Measurements from ENCODE around the gene SLC1A3.
"Not testable (repeated sequence)": the region's sequence is repeated elsewhere in the genome, so short reads cannot be mapped to it uniquely, and the experiment has no call there.

SLC1A3 gene

DNA sequence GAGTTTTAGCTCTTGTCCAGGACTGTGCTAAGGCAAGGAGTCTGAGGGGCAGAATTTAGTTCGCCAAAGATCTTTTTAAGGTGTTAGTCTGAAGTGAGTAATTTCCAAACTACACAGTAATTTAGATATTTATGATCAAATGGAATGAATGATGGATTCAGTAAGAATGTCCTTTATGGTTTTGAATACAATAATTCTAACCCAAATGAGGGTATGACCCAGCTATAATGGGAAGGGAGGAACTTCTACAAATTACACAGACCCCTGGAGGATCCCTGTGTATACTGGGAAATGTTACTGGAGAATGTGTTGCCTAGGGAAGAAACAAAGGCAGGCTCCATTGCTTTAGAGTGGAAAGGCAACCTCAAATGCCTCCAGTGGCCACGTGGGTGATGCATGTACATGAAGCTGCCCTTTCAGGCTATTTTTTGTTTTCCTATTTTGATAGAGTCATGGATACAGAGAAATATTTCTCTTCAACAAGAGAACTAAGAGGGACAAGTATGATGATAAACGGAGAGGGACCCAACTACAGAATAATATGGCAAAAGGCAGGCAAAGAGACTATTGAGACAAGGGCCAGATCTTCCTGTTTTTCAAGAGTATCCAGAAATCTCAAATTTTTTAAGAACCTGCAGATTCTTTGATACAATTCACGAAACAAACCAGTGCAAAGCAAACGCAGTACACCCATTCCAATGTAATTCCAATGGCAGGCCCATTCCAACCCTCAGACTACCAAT lies 25.4 kb downstream of the SLC1A3 start:
- DNase-seq: no peak

DNA sequence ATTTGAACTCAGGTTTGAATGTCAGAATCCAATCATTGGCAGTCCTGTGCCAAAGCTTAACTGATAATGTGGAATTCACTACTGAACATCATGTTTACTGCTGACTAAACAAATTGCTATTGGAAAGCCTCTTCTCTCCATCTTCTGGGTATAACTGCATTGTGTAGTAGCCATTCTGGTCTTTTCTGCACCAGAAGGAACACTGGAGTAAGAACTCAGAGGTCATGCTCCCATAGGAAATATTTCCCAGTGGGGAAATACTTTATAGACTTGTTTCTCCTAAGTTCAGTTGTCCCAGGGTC lies 25.9 kb downstream of the SLC1A3 start:
- no peak for DNase-seq

DNA sequence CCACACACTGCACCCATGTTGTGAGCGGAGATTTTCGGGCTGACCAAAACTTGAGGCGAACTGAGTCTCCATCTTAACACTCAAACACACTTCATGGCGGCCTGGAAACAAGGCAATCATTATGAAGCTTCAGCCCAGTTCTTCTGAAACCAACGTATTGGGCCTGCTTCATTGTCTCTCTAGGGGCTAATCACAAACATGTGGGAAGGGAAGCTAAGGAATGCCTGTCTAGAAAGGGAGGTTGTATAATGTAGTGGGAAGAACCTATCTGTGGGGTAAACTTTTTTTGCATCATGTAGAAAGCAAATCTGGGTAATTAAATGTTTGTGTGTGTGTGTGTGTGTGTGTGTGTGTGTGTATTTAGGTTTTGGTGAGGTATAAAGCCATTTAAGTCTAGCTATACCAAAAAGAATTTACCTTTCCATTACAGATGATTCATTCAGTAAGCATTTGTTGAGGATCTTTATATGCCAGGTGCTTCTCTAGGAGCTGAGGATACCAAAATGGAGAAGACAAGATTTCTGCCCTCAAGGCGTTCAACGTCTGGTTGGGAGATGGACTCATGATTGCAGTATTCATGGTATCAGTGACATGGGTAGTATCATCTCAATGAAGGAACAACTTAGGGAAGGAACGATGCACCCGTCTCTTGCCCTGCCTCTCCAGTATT lies 29.4 kb downstream of the SLC1A3 start:
- DNase-seq: no peak

DNA sequence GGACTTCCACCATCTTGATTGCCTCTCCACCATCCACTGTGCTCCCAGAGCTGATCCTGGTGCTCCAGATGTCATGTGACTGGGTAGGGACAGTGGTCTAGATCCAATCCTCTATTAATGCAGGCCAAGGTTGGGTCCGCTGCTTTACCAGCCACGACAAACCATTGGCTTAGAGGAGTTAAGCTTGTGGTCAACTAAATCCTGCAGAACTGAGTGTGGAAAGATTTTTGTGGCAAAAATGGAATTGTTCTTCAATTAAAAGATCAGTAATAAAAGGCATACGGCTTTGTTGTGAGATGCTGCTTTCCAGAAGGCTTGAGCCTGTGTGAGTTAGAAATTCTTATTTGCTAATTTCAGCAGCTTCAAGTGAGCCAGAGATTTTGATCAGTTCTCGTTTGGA lies 30.7 kb downstream of the SLC1A3 start:
- no peak for DNase-seq

DNA sequence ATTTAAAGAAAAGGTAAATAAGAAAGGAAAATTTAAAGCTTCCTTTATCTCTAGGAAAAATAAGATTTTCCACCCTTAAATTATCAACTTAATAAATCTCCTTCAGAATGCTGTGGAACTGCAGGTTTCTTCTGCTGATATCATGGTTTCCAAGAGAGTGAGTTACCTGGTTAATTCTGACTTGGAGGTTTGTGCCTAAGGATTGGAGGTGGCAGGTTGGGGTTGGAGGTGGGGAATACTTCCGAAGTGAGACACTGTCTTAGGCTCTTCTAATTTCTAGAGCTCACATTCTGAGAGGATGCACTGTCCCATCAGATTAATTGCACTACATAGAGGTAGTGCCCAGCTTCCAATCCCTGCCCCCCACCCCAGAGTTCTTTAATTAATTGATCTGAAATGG lies 31.1 kb downstream of the SLC1A3 start:
- DNase-seq: no peak

DNA sequence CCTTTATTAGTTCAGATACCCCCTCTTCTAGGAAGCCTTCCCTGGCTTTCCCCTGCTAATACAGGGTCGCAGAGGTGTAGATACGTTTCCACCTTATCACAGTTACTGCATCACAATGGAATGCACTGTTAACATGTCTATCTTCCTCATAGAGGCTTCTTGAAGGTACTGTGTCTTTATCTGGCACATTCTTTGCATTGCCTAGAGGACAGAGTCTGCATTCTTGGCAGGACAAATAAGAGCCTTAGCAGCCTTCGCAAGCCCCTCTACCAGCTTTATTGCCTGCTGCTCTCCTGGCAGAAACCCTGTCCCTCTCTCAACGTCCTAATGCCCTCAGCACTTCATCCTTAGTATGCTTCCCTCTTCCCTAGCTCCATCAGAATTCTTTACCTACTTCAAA lies 31.6 kb downstream of the SLC1A3 start:
- no peak for DNase-seq

DNA sequence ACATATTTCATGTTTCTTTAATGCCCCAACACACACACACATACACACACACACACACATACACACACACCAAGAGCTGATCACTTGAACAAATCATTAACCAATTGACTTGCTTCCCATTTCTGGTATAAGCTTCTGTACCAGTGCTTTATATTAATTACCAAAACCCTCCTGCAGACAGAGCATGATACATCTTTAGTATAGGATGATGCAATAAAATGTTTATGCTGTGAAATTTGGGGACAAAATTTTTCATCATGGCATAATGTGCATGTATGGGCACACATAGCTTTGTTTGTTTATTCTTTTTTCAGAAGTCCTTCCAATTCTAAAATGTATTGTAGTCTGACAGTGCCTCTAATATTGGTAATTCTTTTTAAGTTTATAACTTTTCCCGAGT lies 34.5 kb downstream of the SLC1A3 start:
- DNase-seq: no peak

DNA sequence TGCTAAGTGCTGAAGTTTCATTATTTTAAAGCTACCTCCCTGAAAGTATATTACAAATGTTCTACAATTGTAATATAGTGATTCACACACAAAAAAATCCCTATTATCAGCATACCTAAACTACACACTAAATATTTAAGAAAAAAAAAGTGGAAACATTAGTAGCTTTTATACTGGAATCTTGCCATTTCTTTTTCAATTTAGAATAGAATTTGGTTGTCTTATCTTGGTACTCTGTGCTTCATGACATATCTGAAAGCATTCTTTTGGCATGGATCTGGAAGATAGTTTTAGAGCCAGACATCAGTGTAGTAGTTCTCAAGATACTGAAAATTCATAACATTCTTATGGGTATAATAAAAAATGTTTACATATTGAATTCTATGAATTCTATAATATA lies 35.0 kb downstream of the SLC1A3 start:
- no peak for DNase-seq

DNA sequence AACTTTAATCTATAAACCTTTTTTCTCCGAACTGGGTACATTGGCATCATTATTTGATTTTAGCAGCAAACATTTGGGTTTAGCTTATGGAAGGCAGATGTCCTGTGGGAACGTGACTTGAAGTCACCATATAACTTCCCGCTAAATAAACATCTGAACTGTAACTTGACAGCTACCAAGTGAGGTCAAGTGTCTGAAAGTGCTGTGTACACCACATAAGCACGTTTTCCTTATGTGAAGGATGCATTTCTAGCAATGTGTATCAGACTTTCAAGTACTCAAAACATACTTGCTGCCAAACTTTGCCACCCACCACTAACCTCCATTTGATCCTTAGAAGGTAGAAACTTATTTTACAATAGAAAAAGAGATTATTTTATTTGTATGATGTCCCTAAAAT lies 35.7 kb downstream of the SLC1A3 start:
- no peak for DNase-seq

DNA sequence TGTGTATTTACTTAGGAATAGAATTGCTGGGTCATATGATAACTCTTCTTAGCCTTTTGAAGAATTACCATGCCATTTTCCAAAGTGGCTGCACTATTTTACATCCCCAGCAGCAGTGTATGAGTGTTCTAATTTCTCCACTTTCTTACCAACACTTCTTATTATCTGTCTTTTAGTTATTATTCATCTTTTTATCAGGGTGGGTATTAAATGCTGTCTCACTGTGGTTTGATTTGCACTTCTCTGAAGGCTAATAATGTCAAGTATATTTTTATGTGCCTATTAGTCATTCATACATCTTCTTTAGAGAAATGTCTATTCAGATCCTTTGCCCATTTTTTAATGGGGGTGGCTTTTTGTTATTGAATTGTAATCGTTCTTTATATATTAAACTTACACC lies 36.8 kb downstream of the SLC1A3 start:
- DNase-seq: no peak

DNA sequence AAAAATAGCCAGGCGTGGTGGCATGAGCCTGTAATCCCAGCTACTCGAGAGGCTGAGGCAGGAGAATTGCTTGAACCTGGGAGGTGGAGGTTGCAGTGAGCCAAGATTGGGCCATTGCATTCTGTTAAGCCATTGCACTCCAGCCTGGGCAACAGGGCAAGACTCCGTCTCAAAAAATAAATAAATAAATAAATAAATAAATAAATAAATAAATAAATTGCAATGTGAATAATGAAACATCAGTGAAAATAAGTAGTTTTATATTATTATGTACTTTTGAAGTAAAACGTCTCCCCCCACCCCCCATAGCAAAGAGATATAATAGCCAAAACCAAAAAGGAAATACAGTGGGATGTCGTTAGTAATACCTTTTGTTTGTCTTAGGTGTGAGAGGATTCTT lies 37.4 kb downstream of the SLC1A3 start:
- DNase-seq: not testable (repeated sequence)

DNA sequence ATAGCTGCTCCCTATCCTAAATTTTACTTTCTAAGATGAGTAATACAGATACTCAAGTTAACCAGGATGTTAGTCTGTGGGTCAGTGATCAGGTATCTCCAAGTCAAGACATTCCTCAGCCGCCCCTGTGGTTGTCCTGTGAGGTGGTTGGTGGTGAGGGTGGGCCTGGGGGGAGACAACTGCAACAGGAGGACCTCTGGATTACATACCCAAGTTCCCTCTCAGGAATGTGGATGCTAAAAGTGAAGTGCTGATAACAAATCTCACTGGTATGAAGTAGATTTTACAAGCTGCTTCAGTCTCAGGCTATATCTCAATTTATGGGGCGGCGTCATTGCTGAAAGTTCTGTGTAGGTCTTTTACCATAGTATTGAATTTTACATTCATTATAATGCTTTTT lies 38.3 kb downstream of the SLC1A3 start:
- no peak for DNase-seq

DNA sequence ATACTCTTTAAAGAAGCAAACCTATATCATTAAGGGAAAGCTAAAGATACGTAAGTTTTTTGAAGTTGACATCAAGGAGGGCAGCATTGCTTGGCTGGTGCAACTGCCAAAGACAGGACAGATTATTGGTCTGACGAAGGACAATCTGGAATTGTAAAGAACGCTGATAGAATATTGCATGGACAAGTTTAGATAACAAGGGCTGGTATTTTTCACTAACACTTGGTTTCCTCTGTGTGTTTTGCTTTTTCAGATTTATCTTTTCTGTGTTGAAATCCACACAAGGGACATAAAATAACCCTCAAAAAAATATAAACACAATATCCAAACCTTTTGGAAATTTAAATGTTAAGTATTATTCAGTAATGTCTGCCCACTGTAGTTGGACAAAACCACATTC lies 39.7 kb downstream of the SLC1A3 start:
- no peak for DNase-seq

DNA sequence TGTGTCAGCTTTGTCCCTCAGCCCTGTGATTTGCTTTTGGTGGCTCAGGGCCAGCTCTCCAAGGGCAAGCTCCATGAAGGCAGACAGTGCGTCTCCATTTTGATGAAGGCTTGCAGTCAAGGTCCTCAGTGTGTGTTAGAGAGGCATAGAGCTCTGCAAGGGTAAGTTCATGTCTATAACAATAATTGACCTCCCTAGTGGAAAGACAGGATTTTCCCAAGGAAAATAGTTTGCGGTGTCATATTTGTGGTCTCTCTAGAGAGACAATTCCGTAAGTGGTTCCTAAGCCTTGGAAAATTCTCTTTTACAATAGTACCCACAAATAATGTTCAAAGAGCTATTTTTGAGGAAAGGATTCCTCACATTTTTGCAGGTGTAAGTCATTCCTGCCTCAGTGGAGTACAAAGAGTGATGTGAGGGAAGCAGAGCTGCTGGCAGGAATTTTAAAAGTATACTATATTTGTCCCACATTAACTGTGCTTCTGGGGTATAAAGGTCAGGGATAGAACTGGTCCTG lies 40.2 kb downstream of the SLC1A3 start:
- no peak for DNase-seq

DNA sequence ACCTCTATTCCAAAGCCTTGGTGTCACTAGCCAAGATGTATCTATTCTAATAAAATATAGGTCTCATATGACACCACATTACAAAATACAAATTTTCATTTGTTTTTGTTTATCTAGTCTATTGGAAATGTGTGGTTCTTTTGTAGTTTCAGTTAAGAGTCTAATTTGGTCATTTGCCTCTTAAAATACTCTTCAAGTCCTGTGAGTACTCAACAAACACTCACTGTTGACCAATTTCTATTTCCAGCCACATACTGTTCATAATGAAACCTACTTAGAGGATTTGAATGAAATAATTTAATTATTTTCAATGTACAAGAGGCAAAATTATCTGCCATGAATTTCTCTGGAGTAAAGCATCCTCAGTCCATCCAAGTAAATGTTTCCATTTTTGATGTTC lies 40.6 kb downstream of the SLC1A3 start:
- DNase-seq: no peak

DNA sequence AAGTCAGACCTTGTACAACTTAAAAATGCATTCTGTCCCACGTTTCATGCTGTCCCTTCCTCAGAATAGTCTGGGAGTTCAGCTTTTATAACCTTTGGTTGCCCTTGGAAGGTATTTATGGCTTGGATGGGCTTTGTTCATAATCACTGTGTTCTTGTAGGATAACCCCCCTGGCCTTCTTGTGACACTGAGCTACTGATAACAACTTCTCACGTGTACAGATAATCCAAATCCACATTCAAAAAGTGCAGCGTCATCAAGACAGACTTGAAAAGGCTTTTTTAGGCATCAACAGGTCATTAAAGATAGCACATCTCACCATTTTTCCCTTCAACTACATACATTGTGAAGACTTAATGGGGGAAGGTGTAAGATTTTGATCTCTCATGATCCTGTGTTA lies 42.0 kb downstream of the SLC1A3 start:
- DNase-seq: no peak

DNA sequence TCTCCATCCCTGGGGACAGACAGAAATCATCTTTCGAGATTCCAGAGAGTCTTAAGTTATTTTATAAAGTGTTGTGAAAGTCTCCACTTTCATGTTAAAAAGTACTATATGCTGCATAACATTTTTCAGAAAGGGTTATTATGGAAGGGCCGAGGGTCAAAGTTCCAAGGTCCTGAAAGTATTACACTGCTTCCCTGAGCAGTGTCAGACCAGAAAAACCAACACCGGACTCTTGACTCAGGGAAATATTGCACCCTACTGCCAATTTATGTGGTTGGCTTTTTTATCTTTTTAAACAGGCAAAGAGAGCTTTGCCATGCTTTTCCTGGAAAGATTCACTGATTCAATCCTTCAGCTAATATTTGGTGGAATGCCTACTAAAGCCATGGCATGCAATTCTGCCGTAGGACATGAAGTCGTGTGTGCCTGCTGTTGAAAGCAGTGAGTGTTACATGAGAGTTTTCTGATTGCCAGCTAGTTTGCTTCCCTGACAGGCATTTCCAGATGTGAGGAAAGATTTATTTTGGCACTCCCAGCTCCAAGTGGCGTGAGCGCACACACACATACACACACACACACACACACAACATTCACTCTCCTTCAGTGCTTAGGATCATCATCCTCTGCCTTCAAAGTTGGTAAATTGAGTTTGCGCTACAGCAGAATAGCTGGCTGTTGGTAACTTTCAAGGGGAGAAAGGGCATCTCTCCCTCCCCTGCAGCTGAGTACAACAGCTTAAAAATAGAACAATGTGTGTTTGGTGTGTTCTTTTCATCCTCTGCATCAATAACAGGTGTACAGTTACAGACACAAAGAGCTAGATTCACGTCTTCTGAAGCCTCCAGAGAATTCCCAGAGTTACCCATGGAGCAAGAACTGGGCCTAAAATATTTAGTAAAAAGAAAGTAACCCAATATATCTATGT lies 45.6 kb downstream of the SLC1A3 start:
- no peak for DNase-seq

DNA sequence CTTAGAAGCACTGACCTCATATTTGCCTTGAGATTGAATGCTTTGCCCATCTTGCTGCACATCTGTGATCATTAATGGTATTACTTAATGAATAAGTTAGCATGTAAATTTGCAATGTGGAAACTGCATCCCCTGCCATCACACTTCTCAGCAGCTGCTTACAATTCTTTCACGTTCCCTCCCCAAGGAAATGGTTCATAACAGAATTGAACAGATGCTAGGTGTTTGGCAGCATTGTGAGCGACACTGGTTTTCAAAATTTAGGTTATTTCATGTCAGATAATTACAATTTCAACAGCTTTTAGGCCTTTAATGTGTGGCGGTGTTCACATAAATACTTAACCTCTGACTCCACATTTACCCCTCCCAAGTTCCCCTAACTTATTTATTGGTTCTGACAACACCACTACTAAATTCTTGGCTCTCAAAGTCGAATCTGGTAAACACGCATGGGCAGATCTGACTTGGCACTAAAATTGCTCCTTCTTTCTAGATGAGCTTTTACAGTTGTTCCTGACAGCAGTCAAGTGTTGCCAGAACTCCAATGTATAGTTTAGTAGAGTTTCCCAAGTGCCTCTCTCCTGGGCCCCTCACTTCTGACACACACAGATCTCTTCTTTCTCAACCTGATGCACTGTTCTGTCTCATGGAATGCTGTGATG lies 46.8 kb downstream of the SLC1A3 start:
- no peak for DNase-seq

DNA sequence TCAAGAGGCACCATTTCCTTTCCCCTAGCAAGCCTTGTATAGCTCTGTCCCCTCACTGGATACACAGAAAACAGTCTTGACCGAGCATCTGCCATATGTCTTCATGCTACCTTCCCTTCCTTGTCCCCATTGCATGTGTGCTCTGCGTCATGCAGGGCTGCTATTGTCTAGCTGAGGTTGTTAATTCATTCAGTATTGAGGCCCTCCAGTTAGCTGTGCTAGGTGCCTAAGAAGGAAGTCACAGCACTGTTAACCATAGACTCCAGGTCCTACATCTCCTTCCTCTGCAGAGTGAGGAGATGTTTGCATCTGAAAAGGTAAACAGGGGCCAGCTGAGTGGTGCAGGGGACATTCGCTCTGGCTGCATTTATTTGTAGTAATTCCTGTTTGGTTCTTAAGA lies 48.2 kb downstream of the SLC1A3 start:
- DNase-seq: no peak

DNA sequence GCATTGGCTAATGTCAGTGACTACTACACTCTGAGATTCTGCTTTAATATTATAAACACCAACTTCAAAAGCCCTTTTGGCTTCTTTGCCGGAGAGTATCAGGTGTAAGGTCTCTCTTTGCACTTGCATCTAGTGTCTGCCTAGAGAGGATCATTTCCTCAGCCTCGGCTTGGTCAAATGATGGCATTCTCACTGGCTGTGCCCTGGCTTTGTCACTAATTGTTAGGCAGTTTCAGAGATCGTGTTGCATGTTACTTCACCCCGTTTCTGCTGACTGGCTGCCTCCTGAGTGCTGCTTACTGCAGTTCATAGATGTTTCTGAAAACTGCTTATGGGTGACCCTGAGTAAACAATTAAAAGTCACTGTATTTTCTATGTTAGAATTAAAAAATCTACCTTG lies 48.8 kb downstream of the SLC1A3 start:
- no peak for DNase-seq

DNA sequence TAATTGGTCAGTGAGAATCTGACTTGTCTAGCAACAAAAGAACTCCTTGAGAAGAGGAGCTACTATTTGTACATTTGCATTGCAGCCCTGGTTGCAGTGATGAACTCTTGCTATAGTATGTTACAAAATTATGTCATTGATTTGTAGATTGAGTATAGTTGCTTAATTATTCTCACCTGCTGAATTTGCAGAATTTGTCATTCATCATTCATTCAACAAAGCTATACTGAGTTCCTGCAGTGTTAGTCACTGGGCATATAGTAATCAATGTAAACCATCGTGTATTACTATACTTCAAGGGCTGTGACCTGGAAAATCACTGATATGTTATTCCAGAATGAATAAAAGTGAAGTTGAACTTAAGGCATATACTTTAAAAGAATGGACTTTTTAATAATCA lies 50.1 kb downstream of the SLC1A3 start:
- DNase-seq: no peak

DNA sequence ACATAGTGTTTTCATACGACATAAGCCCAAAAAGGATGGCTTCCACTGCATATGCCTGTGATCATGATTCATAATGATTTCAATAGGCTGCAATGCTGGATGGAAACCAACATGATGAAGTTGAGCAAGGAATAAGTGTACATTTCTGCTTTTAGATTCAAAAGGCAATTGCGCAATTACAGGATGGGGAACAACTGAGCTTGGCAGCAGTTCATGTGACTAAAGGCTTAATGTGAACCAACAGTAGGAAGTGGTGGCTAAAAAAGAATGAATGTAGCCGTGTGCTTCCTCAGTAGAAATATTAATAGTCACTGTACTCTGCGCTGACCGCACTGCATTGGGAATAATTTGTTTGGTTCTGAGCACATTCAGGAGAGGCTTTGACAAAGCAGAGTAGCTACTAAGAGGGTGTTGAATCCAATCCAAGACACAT lies 51.2 kb downstream of the SLC1A3 start:
- no peak for DNase-seq
